ENCODE measurements around the gene FGD6.
"Not testable (repeated sequence)": the region's sequence is repeated elsewhere in the genome, so short reads cannot be mapped to it uniquely, and the experiment has no call there.

FGD6 gene

DNA sequence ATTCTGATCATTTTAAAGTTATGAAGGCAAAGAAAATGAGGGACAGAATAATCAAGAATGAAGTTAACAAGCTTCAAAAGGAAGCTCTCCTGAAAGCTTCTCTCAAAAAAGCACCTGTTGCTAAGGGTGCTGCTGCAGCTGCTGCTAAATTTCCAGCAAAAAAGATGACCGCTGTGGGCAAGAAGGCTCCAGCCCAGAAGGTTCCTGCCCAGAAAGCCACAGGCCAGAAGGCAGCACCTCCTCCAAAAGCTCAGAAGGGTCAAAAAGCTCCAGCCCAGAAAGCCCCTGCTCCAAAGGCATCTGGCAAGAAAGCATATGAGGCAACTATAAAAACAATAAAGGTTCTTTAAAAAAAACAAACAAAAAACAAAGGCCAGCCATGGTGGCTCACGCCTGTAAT, 91.2 kb downstream of the FGD6 start:
- no peak for DNase-seq (ENCODE audit: low spot score)

DNA sequence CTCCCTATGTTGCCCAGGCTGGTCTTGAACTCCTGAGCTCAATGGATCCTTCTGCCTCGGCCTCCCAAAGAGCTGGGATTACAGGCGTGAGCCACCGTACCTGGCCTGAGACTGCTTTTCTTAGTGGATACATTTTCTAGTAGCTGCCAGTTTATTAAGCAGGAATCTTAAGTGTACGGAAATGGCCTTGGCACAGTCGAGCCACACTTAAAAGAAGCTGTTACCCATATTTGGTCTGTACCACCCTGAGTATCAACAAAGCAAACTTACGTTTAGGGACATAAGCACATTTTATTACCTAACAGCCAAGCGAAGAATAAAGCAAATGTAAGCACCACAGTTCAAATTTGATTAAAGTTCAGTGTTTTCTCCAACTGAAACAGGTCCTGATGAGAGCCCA, 93.2 kb downstream of the FGD6 start:
- DNase-seq (ENCODE audit: low spot score) = no peak

DNA sequence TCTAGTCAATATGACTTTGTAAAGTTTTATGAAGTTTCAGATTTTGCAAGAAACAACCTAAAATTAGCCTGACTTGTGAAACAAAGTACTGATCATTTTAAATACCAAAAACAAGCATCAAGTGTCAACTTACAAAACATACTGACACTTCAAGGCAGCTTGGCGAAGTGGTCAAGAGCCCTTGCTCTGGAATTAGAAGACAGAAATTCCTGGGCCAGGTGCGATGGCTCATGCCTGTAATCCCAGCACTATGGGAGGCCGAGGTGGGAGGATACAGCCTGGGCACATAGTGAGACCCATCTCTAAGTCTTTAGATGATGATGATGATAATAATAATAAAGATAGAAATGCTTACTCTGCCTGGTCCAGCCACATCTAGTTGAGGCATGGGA, 98.5 kb downstream of the FGD6 start:
- no peak for DNase-seq (ENCODE audit: low spot score)

DNA sequence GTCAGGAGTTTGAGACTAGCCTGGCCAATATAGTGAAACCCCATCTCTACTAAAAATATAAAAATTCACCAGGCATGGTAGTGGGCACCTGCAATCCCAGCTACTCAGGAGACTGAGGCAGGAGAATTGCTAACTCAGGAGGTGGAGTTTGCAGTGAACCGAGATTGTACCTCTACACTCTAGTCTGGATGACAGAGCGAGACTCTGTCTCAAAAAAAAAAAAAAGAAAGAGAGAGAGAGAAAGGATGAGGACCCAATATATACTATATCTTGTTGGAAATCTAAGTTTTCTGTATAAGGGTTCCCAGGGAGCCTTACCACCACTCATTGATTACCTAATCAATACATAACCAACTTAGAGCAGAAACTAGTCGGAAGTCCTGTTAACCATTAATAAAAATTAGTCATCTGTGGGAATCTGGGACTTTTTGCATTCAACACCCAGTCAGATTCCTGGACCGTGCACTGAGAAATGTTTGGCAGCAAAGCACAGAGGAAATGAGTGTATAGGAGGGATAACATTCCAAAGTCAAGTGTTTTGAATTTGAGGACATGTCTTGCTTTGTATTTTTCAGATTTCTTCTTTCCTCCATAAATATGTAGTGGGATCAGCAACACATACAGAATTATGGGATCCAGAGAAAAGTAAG, 99.0 kb downstream of the FGD6 start:
- no peak for DNase-seq (ENCODE audit: low spot score)

DNA sequence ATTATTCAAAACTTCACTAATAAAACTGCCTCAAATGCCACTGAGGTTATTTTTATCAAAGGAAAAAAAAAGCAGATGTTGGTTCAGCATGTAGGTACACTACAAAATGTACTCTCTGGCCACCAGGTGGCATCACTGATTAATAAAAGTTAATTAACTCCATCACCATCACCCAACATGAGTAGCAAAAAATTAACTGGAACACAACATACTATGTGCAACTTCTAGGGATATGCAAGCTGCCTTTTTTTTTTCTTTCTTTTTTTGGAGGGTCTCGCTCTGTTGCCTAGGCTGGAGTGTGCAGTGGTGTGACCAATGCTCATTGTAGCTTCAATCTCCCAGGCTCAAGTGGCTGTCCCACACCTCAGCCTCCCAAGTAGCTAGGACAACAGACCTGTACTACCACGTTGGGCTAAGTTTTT, 100.1 kb downstream of the FGD6 start:
- DNase-seq (ENCODE audit: low spot score) = peak; percentile 72

DNA sequence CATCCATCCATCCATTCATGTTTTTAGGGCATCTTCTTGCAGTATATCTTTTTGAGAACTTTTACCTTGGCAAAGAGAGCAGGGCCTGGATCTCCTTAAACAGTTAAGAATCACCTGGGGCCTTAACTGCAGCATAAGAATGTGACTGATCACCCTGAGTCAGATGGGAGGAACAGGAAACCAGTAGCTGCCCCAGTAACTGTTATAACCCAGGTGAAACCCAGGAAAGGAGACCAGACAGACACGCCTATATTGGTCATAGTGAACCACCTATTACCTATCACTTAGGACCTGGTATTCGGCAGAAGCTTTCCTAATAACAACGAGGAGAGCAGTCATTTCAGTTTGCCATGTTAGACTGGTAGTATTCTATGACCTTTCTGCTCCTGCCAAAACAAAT, 100.5 kb downstream of the FGD6 start:
- peak; percentile 12 for DNase-seq (ENCODE audit: low spot score)

DNA sequence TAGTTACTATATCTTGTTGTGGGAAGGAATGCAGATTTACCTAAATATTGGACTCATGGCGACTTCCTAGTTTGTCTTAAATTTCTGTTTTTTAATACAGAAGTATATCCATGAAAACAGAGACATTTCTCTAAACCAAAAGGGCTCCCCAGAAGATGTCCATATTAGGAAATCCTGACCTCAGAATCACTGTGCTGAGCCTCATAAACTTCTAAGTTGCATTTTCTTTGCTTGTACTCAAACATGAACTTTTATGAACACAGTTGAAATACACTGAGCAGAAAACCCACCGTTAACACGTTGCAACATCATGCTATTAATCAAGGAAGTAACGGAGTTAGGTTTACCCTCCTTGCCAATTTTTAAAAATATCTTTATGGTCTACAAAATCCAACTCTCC, 100.9 kb downstream of the FGD6 start:
- DNase-seq (ENCODE audit: low spot score) = no peak

DNA sequence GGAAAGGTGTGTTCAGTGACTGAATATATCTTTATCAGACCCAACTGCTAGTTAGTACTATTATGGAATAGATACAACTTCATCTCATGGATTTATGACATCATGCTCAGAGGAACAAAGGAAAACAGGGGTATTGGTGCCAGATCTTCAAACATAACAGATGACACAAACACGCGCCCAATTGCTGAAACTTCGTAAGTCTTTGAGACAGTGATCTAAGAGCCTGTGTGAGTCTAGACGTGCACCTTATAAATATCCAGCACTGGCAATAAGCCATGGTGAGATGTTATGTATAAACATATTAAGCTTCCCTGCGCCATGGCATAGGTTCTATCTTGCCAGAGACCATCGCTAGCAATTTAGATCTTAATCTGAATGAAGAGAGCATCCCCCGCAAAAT, 101.6 kb downstream of the FGD6 start:
- no peak for DNase-seq (ENCODE audit: low spot score)

DNA sequence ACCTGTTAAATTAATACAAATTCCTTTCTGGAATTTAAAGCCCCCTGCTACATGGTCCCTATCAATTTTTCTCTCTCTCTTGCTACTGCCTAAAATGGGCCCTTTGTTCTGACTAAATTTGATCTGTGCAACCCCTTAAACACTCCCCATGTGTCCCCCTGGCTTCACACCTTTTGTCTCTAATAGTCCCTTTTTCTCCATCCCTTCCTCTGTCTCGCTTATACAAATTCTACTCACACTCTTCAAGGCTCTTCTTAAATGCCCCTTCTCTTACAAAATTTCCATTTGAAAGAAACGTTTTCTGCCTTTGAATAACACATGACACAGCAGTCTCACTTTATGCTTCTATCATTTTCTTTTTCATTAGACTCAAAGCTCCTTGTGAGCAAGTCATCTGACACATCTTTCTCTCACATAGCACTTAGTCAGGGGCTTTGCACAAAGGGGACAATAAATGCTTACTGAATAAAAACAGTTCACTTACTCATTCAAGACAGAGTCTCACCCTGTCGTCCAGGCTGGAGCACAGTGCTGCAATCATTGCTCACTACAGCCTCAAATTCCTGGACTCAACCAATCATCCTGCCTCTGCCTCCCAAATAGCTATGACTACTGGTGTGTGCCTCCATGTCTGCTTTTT, 102.4 kb downstream of the FGD6 start:
- DNase-seq (ENCODE audit: low spot score) = no peak

DNA sequence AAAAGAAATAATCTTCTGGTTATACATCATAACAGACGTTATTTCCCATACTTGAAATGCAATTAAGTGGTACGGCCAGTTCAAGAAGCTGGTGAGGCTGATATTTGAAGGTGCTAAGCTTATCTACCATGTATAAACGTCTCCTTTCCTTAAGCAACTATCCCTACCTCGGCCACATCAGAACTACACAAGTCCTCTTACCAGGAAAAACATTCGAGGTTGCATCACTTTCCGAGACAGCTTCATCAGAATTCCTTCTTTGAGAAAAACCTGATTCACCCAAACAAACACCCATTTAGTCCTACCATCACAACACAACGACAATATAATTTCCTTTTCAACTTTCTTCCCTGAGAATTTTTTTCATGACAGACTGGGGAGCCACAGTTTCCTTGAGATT, 109.9 kb downstream of the FGD6 start:
- no peak for DNase-seq (ENCODE audit: low spot score)

DNA sequence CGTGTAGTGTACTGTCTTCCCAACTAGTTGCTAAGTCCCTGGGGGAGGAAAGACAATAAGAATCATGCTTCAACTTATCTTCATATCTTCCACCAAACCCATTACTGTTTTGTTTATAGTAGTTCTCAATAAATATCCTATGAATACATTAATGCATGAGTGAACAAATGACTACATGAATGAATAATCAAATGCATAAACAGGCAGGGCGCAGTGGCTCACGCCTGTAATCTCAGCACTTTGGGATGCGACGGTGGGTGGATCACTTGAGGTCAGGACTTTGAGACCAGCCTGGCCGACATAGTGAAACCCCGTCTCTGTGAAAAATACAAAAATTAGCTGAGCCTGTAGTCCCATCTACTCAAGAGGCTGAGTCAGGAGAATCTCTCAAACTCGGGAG, 111.7 kb downstream of the FGD6 start:
- DNase-seq (ENCODE audit: low spot score) = no peak

DNA sequence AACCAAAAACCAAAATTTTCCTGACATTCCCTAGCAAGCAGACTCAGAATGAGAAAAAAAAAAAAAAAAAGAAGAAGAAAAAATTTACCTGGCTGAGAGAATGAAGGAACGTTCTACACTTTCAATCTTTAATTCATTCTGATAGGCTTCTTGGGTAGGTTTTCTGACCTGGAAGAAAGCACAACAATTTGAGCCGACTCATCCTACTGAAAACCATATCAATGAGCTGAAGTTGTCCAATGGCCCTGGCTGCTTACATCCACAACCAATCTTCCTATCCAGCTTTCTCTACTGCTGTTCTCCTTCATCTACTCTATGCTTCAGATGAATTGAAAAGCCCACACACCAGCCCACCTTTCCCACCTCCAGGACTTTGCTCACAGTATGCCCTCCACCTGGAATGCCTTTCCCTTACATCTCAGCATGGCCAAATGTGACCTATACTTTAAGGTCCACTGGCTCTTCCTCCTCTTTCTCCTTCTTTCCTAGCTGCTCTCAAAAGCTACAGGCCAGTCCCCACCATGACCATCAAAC, 112.3 kb downstream of the FGD6 start:
- DNase-seq (ENCODE audit: low spot score) = no peak

DNA sequence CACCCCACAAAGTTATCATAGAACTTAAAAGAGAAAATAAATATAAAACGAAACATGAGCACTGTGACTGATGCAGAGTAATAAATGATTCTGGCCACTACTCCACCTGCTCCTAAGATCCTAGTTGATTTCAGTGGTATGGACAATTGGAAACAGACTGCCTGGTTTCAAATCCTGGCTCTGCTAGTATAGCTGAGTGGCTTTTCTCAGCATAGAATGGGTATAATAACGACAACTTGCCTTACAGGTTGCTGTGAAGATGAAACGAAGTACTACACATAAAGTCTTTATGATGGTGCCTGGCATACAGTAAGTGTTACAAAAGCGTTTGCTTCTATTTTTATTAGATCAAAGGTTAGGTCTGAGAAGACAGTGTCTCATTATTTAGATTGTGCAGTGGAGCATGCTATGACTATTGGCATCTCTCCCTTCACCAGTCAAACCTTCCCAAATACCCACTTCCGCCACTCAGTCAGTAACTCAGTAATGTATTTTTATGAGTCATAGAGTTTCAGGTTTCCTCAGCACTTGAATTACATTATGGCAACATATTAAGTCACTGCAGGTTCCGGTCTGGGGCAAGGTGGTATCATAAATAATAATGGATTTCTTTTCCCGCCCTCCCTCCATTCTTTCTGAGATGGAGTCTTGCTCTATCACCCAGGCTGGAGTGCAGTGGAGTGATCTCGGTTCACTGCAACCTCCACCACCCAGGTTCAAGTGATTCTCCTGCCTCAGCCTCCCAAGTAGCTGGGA, 114.2 kb downstream of the FGD6 start:
- peak; percentile 38 for DNase-seq (ENCODE audit: low spot score)

DNA sequence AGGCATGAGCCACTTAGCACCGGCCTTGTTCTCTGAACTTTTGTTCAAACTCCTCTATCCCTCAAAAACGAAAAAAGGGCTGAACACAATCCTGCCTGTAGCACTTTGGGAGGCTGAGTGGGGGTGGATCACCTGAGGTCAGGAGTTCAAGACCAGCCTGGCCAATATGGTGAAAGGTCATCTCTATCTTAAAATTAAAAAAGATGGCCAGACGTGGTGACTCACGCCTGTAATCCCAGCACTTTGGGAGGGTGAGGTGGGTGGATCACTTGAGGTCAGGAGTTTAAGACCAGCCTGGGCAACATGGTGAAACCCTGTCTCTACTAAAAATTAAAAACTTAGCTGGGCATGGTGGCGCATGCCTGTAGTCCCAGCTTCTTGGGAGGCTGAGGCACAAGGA, 115.3 kb downstream of the FGD6 start:
- DNase-seq (ENCODE audit: low spot score) = not testable (repeated sequence)

DNA sequence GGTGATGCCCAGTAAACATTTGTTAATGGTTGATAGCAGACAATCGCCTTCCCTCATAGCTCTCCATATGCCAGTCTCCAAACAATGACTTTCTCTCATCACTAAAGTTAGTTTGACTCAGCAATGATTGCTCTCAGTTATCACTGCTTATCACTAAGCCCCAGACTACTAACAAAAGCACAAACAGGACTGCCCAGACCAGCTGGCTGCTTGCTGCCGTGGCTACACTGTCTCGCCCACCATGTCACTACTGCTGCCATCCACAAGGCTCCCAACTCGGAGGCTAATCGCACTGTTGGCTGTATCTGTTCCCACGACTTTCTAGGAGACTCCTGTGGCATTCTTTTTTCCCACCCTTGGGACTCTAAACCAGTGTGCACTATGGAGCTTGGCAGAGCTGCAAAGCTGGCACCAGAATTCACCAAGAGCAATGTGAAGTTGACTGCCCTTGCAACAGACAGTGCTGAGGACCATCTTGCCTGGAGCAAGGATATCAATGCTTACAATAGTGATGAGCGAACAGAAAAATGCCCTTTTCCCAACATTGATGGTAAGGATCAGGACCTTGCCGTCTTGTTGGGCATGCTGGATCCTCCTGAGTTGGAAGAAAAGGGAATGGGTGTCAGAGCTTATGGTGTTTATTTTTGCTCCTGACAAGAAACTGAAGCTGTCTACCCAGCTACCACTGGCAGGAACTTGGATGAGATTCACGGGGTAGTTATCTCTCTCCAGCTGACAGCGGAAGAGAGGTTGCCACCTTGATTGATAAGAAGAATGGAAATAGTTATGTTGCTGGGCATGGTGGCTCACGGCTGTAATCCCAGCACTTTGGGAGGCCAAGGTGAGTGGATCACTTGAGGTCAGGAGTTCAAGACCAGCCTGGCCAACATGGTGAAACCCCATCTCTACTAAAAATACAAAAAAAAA, 116.7 kb downstream of the FGD6 start:
- DNase-seq (ENCODE audit: low spot score) = no peak

DNA sequence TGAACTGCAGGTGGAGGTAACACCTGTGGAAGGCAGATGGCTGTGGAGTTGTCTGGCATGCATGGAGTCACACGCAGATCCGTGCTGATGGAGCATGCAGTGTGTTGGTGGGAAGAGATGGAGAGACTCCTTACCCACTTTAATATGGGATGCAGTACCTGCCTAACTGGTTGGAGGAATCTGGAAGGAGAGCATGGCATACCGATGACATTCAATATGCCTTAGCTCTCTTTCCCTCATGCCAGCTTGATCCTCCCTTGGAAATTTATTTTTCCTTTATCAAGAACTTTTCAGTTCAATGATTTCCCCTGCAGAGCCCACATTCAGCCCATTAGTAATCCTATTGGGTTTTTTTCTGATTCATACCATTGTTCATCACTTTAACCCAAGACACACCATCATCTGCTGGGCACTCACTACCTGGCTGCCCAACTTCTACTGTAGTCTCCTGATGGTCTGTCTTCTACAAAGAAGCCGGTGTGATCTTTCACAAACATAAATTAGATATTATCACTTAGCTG, 117.9 kb downstream of the FGD6 start:
- no peak for DNase-seq (ENCODE audit: low spot score)

DNA sequence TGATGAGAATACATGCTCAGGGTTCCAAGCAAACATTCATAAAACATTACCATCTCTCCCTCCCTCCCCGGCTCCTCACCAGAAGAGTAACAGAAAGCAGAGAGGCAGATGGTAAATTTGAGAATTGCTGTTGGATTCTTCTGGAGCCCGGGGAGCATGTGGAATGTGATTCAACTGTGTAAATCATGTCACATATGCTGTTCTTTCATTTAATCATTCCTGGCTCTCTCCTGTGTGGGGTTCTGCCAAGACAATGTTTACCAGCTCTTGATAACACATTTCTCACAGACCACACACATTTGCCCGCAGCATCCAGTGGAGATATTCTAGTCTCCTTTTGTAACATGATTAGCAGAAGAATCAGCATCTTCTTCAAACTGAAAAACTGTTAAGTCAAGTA, 120.4 kb downstream of the FGD6 start:
- no peak for DNase-seq (ENCODE audit: low spot score)

DNA sequence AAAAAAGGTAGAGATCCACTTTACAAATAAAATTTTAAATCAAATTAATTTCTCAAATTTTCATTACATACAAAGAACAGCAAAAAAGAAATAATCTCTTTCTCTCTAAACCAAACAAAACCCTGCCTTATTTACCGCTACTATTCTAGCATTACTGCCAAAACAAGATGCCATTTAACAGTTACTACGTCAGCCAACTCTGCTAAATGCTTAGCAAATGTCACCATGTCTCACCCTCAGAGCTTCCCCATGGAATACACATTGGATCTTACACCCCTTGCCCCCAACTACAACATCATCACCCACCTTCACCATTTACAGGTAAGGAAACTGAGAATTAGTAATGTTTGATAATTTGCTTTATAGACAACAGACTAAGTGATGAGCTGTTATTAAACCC, 120.9 kb downstream of the FGD6 start:
- DNase-seq (ENCODE audit: low spot score) = no peak

DNA sequence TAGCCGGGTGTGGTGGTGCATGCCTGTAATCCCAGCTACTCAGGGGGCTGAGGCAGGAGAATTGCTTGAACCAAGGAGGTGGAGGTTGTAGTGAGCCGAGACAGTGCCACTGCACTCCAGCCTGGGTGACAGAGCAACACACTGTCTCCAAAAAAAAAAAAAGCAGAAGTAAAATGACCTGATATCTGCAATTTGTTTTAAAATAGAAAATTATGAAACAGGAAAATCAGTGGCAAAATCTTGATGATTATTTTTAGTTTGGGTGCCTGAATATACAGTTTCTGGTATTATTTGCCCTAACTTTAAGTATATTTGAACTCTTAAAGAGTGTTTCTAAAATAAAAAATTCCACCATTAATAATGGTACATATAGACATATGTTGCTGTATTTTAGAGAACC, 121.4 kb downstream of the FGD6 start:
- DNase-seq (ENCODE audit: low spot score) = not testable (repeated sequence)

DNA sequence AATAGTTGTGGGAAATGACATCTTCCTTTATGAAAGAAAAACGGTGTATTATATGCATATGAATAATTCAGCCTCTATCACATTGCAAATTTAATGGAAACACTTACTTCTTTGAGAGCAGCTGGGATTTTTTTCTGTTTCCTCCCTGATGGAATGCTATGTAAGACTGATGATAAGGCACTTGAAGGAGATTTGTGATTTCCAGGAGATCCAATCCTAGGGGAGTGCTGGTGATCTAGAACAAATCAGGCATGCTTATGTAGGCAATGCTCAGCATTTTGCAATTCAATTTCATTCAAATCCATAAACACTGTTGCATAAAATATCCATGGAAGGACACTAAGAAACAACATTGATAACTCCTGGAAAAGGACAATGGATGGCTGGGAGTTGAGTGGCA, 127.8 kb downstream of the FGD6 start:
- no peak for DNase-seq (ENCODE audit: low spot score)

DNA sequence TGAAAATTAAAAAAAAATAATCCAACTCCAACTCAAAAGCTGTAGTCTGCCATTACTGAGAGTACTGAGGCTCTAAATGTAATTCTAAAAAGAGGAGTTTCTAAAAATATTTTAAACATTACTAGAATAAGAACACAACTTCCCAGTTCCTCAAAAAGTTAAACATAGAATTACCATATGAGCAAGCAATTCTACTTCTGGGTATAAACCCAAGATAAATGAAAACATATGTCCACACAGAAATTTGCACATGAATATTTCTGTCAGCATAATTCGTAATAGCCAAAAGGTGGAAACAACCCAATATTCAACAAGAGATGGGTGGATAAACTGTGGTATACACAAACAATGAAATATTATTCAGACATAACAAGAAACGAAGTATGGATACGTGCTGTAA, 128.9 kb downstream of the FGD6 start:
- DNase-seq (ENCODE audit: low spot score) = no peak

DNA sequence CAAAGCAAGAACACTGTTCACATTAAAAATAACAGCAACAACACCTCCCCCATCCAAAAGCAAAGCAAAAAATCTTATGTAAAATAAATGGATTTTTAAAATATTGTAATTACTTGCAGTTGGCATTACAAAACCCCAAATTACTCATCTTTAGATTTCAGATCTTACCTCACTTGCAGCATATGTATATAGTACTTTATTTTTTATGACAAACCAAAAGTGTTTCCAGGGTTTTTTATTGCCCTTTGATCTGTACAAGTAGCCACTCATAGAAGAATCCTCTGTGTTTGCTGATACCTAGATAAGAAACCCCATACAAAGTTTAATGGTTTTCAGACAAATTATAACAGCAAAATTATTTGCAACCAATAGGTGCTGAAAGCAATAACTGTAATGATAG, 131.7 kb downstream of the FGD6 start:
- DNase-seq (ENCODE audit: low spot score) = no peak
